GM12892 (cell line): Measurements from ENCODE around the gene JAKMIP3.

Source experiments
- POLR2A ChIP-seq: IDR thresholded peaks from 2 replicates; pipeline ENCODE4 v1.6.1; 2011; ENCODE audit warnings: low read depth, low read length, control low read depth
- POLR2AphosphoS5 ChIP-seq: IDR thresholded peaks from 2 replicates; pipeline ENCODE4 v1.6.1; 2011; ENCODE audit warnings: low read depth, low read length, control low read depth

DNA sequence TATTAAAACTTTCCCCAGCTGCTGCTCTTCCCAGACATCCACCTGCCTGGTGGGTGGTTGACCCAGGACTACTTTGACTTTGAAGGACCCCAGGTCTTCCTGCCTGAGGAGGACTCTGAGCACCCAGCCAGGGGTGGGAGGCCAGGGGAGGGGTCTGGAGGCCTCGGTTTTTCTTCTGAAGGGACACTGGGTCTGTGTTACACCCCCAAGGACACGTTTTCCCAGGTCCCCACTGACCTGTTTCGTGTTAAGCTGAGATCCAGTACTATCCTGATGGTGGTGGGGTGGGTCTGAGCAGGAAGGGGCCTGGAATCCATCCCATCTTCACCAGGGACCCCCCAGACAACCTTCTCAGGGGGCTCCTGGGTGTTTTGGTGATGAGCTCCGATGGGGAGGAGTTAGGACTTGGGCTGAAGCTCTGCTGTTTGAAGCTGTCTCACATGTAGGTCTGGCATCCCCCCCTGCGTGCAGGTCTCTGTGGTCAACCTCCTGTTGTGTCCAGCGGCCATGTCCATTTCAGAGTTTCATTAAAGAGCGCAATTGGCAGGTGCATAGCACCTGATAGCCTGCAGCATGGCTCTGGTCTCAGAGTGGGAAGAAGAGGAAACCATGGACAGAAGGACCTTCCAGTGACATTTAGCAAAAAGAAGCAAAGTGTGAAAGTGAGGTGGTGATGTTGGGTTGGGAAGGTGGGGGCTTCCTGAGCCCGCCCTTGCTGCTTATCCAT lies 3.5 kb downstream of the JAKMIP3 start:
- no peak for TF ChIP-seq POLR2AphosphoS5
- TF ChIP-seq POLR2A = no peak
